Neural cell (in vitro differentiated cells): ENCODE results near the gene CPNE5. TPM values are rescaled to one million over a fixed set of nuclear protein-coding genes. Genes with fewer than 3 reads are reported as not detected.

Source experiments
- H2AFZ ChIP-seq: fragments of 200-600, 300-800 bp; sonication (generic), shearing (Covaris generic); 2 replicates; pipeline ENCODE4 v1.6.0; 2014; ENCODE audit warnings: low read depth, mild to moderate bottlenecking, antibody characterized with exemption, low read length, moderate library complexity
- H3F3A ChIP-seq: fragments of 200-600 bp; shearing (Covaris generic); 2 replicates; pipeline ENCODE4 v1.6.1; 2016; ENCODE audit warnings: mild to moderate bottlenecking, moderate library complexity, mixed read lengths, antibody characterized with exemption, low read length; ENCODE audit not compliant: insufficient read depth, poor library complexity, severe bottlenecking
- H3K27ac ChIP-seq: fragments of 200-600, 300-800 bp; sonication (generic), shearing (Covaris generic); 2 replicates; pipeline ENCODE4 v1.5.1; 2014; ENCODE audit warnings: mild to moderate bottlenecking, low read length, moderate library complexity
- H3K27me3 ChIP-seq: fragments of 300-800, 200-600 bp; sonication (generic), shearing (Covaris generic); 2 replicates; pipeline ENCODE4 v1.6.0; 2014; ENCODE audit warnings: mild to moderate bottlenecking, low read depth, low read length, moderate library complexity; ENCODE audit not compliant: insufficient read depth
- H3K36me3 ChIP-seq: fragments of 300-800, 200-600 bp; sonication (generic), shearing (Covaris generic); 2 replicates; pipeline ENCODE4 v1.5.1; 2014; ENCODE audit warnings: mild to moderate bottlenecking, antibody characterized with exemption, low read length, moderate library complexity; ENCODE audit not compliant: insufficient read depth
- H3K4me2 ChIP-seq: fragments of 300-800, 200-600 bp; sonication (generic), shearing (Covaris generic); 2 replicates; pipeline ENCODE4 v1.6.0; 2014; ENCODE audit warnings: mild to moderate bottlenecking, low read length
- H3K4me3 ChIP-seq: fragments of 300-800, 200-600 bp; sonication (generic), shearing (Covaris generic); 2 replicates; pipeline ENCODE4 v1.5.1; 2014; ENCODE audit warnings: mild to moderate bottlenecking, low read length, moderate library complexity
- H3K79me2 ChIP-seq: fragments of 200-600 bp; shearing (Covaris generic); replicated peaks from 2 replicates; pipeline ENCODE4 v1.6.0; 2014; ENCODE audit warnings: mild to moderate bottlenecking, low read length, moderate library complexity; ENCODE audit not compliant: insufficient read depth
- H3K9ac ChIP-seq: fragments of 300-800, 200-600 bp; sonication (generic), shearing (Covaris generic); 2 replicates; pipeline ENCODE4 v1.6.1; 2016; ENCODE audit warnings: mild to moderate bottlenecking, low read length, mixed read lengths
- H3K9me2 ChIP-seq: fragments of 200-600 bp; shearing (Covaris generic); 2 replicates; pipeline ENCODE4 v1.6.1; 2016; ENCODE audit warnings: mild to moderate bottlenecking, low read length, mixed read lengths; ENCODE audit not compliant: insufficient read depth
- H3K9me3 ChIP-seq: fragments of 200-600, 300-800 bp; sonication (generic), shearing (Covaris generic); 2 replicates; pipeline ENCODE4 v1.6.1; 2016; ENCODE audit warnings: mild to moderate bottlenecking, mixed run types, low read length, moderate library complexity, mixed read lengths
- H4K20me1 ChIP-seq: fragments of 200-600 bp; shearing (Covaris generic); 2 replicates; pipeline ENCODE4 v1.6.1; 2016; ENCODE audit warnings: mild to moderate bottlenecking, mixed run types; ENCODE audit not compliant: insufficient read depth
- CTCF ChIP-seq: fragments of 450-650 bp; IDR thresholded peaks from 2 replicates; pipeline ENCODE4 v1.5.1; 2014; ENCODE audit warnings: antibody characterized with exemption, mild to moderate bottlenecking, moderate library complexity; ENCODE audit not compliant: poor library complexity, severe bottlenecking
- EP300 ChIP-seq: fragments of 450-650 bp; conservative IDR thresholded peaks from 2 replicates; pipeline ENCODE4 v1.6.1; 2014; ENCODE audit warnings: antibody characterized with exemption, mild to moderate bottlenecking, moderate library complexity; ENCODE audit not compliant: poor library complexity, severe bottlenecking
- EZH2 ChIP-seq: fragments of 200-600, 300-800 bp; shearing (Covaris generic), sonication (generic); IDR thresholded peaks from 2 replicates; pipeline ENCODE4 v1.6.1; 2014; ENCODE audit warnings: antibody characterized with exemption, low read length, borderline replicate concordance, mild to moderate bottlenecking; ENCODE audit not compliant: insufficient read depth, poor library complexity, severe bottlenecking
- MXI1 ChIP-seq: fragments of 450-650 bp; conservative IDR thresholded peaks from 2 replicates; pipeline ENCODE4 v1.6.1; 2014; ENCODE audit warnings: antibody characterized with exemption, mild to moderate bottlenecking; ENCODE audit not compliant: poor library complexity, severe bottlenecking
- POLR2AphosphoS5 ChIP-seq: IDR thresholded peaks from 2 replicates; pipeline ENCODE4 v1.6.1; 2012
- RAD21 ChIP-seq: fragments of 450-650 bp; conservative IDR thresholded peaks from 2 replicates; pipeline ENCODE4 v1.6.1; 2014; ENCODE audit warnings: antibody characterized with exemption, mild to moderate bottlenecking, moderate library complexity
- REST ChIP-seq: IDR thresholded peaks from 2 replicates; pipeline ENCODE4 v1.6.1; 2012; ENCODE audit warnings: borderline replicate concordance
- SMC3 ChIP-seq: fragments of 450-650 bp; conservative IDR thresholded peaks from 2 replicates; pipeline ENCODE4 v1.6.1; 2014; ENCODE audit warnings: antibody characterized with exemption, mild to moderate bottlenecking, moderate library complexity; ENCODE audit not compliant: poor library complexity
- TAF1 ChIP-seq: IDR thresholded peaks from 2 replicates; pipeline ENCODE4 v1.6.1; 2012; ENCODE audit warnings: low read depth
- polyA plus RNA-seq: library from polyadenylated mRNA; depleted of rRNA; stranded (reverse); fragments of >200 nt; gene quantifications from 2 replicates; pipeline ENCODE4 v1.2.3, GENCODE V29; 2014

Gene CPNE5
- polyA plus RNA-seq, 1 donor from 2014 or later: 8.7 TPM

GRCh38 chr6:36738108-36738507 is 101.1 kb downstream of the CPNE5 start:
- no peaks in the 10 kb centered on the region for H4K20me1 ChIP-seq
- no peak overlapping the region for H3K4me3 ChIP-seq

GRCh38 chr6:36737043-36737785 is 102.0 kb downstream of the CPNE5 start:
- TF ChIP-seq RAD21 (no peak), SMC3 (no peak), POLR2AphosphoS5 (no peak), TAF1 (no peak), REST (no peak), EZH2 (no peak), EP300 (no peak), MXI1 (no peak), CTCF (no peak)
- H3K4me3 ChIP-seq: no peak overlapping the region
- H3K27ac ChIP-seq: no peak overlapping the region
- H3F3A ChIP-seq: no peaks in the 10 kb centered on the region
- no peaks in the 10 kb centered on the region for H3K9me3 ChIP-seq
- H2AFZ ChIP-seq: no peak overlapping the region
- H3K36me3 ChIP-seq: no peaks in the 10 kb centered on the region
- no peaks in the 10 kb centered on the region for H3K9me2 ChIP-seq
- no peak overlapping the region for H3K4me2 ChIP-seq
- no peaks in the 10 kb centered on the region for H4K20me1 ChIP-seq
- no peaks in the 10 kb centered on the region for H3K79me2 ChIP-seq
- H3K9ac ChIP-seq: no peak overlapping the region
- H3K27me3 ChIP-seq: no peaks in the 10 kb centered on the region

More at GRCh38 chr6:36738108-36738507, 101.1 kb downstream of the CPNE5 start:
- Histone ChIP-seq H3K9ac (no peak overlapping the region), H3K27ac (no peak overlapping the region), H3K36me3 (no peaks in the 10 kb centered on the region), H3F3A (no peaks in the 10 kb centered on the region), H3K79me2 (no peaks in the 10 kb centered on the region), H3K9me2 (no peaks in the 10 kb centered on the region), H3K9me3 (no peaks in the 10 kb centered on the region), H3K27me3 (no peaks in the 10 kb centered on the region), H3K4me2 (no peak overlapping the region), H2AFZ (no peak overlapping the region)
- TF ChIP-seq EP300 (no peak), POLR2AphosphoS5 (no peak)
